Measurements from ENCODE around the gene TTC23L.

DNA sequence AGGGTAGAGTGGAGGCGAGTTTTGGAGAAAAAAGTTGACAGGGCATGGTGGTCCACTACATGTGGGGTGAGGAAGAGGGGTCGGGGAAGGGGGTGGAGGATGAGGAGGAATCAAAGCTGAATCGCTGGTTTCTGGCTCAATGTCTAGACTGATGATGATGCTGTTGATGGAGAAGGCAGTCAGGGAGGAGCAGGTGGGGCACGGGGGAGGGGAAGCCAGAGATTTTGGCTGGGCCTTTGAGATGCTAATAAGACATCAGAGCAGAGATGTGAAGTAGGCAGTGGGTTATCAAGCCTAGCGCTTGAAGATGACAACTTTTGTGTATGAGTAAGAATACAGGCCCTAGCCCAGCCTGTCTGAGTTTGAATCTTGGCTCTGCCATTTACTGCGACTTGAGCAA lies 32.4 kb upstream of the TTC23L start:
- TF ChIP-seq, protein P1, sequence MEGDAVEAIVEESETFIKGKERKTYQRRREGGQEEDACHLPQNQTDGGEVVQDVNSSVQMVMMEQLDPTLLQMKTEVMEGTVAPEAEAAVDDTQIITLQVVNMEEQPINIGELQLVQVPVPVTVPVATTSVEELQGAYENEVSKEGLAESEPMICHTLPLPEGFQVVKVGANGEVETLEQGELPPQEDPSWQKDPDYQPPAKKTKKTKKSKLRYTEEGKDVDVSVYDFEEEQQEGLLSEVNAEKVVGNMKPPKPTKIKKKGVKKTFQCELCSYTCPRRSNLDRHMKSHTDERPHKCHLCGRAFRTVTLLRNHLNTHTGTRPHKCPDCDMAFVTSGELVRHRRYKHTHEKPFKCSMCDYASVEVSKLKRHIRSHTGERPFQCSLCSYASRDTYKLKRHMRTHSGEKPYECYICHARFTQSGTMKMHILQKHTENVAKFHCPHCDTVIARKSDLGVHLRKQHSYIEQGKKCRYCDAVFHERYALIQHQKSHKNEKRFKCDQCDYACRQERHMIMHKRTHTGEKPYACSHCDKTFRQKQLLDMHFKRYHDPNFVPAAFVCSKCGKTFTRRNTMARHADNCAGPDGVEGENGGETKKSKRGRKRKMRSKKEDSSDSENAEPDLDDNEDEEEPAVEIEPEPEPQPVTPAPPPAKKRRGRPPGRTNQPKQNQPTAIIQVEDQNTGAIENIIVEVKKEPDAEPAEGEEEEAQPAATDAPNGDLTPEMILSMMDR (IDR thresholded peaks at IDR 0.05), result no peak
- no peak for TF ChIP-seq POLR2A (IDR thresholded peaks at IDR 0.05)
